Upper lobe of right lung (tissue), 1 donor: Measurements from ENCODE around the gene MIP. TPM values are rescaled to one million over a fixed set of nuclear protein-coding genes. Genes with fewer than 3 reads are reported as not detected.

ENCODE experiments used
- ATAC-seq: fragments of 200-7000 bp; cut with Tn5 transposase; one replicate; pipeline ENCODE4 v1.9.1; 2020; ENCODE audit warnings: mild to moderate bottlenecking, moderate library complexity
- DNase-seq: peaks from one replicate; pipeline ENCODE4 v3.0.0-alpha.2; 2020
- H3K27ac ChIP-seq: fragments of 200-600 bp; one replicate; pipeline ENCODE4 v1.8.0; 2022
- H3K27me3 ChIP-seq: fragments of 200-600 bp; one replicate; pipeline ENCODE4 v1.8.0; 2022; ENCODE audit warnings: mild to moderate bottlenecking
- H3K36me3 ChIP-seq: fragments of 200-600 bp; one replicate; pipeline ENCODE4 v1.8.0; 2022
- H3K4me1 ChIP-seq: fragments of 200-600 bp; one replicate; pipeline ENCODE4 v1.8.0; 2022
- H3K4me3 ChIP-seq: fragments of 200-600 bp; one replicate; pipeline ENCODE4 v1.8.0; 2022; ENCODE audit warnings: mild to moderate bottlenecking
- H3K9me3 ChIP-seq: fragments of 200-600 bp; one replicate; pipeline ENCODE4 v1.8.0; 2022
- intact Hi-C: fragments of 100-400 bp; cut with DNase I; formaldehyde crosslinking; loops from one replicate; pipeline ENCODE4 v1.11.0; 2022
- total RNA-seq: library from RNA; stranded (reverse); fragmentation: NEBNext Ultra II Directional; extraction: Animal tissue kit (Norgen Biotek cat#: 25700); gene quantifications from one replicate; pipeline ENCODE4 v1.2.1, GENCODE V29; 2021
- TF ChIP-seq, protein P1 (sequence below): fragments of 200-600 bp; IDR thresholded peaks from one replicate; pipeline ENCODE4 v1.8.0; 2022; ENCODE audit warnings: antibody characterized with exemption
- donor health status: DM: no; HTN: yes; CAD: no; lungs with severe emphysema.

MIP gene
- total RNA-seq, 1 donor from 2014 or later: not detected

- TF ChIP-seq, protein P1, sequence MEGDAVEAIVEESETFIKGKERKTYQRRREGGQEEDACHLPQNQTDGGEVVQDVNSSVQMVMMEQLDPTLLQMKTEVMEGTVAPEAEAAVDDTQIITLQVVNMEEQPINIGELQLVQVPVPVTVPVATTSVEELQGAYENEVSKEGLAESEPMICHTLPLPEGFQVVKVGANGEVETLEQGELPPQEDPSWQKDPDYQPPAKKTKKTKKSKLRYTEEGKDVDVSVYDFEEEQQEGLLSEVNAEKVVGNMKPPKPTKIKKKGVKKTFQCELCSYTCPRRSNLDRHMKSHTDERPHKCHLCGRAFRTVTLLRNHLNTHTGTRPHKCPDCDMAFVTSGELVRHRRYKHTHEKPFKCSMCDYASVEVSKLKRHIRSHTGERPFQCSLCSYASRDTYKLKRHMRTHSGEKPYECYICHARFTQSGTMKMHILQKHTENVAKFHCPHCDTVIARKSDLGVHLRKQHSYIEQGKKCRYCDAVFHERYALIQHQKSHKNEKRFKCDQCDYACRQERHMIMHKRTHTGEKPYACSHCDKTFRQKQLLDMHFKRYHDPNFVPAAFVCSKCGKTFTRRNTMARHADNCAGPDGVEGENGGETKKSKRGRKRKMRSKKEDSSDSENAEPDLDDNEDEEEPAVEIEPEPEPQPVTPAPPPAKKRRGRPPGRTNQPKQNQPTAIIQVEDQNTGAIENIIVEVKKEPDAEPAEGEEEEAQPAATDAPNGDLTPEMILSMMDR: no peak
- intact Hi-C loops: no loop called here
- no peak for ATAC-seq
- Histone ChIP-seq H3K4me1 (no peaks in the 10 kb centered on the region), H3K9me3 (no peaks in the 10 kb centered on the region), H3K27ac (no peak overlapping the region), H3K36me3 (peaks cover 22% of the 10 kb centered on the region), H3K27me3 (no peaks in the 10 kb centered on the region), H3K4me3 (no peak overlapping the region)
- DNase-seq: no peak
Observed at GRCh38 chr12:56417739-56418138, 36.7 kb downstream of the MIP start.

GRCh38 chr12:56414401-56414800 lies 40.1 kb downstream of the MIP start:
- no peaks in the 10 kb centered on the region for H3K27me3 ChIP-seq
- no peaks in the 10 kb centered on the region for H3K9me3 ChIP-seq
- H3K27ac ChIP-seq: no peak overlapping the region
- intact Hi-C loops: no loop called here
- peaks cover 10% of the 10 kb centered on the region for H3K36me3 ChIP-seq
- TF ChIP-seq, protein P1: no peak
- no peak for DNase-seq
- H3K4me3 ChIP-seq: no peak overlapping the region
- H3K4me1 ChIP-seq: no peaks in the 10 kb centered on the region
- no peak for ATAC-seq

DNA sequence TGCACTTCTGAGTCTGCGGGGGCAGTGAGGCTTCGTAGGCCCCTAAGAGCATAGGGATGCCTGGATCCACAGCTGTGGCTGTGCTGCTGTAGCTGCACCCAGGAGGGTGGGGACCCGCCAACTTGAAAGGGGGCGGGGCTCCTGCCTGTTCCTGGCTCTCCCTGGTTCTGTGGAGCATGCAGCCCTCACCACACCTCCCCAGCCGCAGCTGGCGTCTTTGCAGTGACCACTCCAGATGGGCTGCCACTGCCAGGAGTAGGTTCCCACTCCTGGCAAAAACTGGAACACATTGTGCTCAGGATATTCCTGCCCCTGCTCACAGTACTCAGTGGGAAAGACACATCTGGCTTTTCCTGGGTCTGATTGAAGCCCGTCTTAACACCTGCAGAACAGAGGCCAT lies 41.1 kb downstream of the MIP start:
- peaks cover 10% of the 10 kb centered on the region for H3K36me3 ChIP-seq
- H3K27ac ChIP-seq: no peak overlapping the region
- no peaks in the 10 kb centered on the region for H3K9me3 ChIP-seq
- peak; percentile 39 for ATAC-seq
- intact Hi-C loops: no loop called here
- H3K4me1 ChIP-seq: no peaks in the 10 kb centered on the region
- DNase-seq: no peak
- TF ChIP-seq, protein P1: no peak
- no peak overlapping the region for H3K4me3 ChIP-seq
- H3K27me3 ChIP-seq: no peaks in the 10 kb centered on the region

GRCh38 chr12:56411781-56412639 lies 42.4 kb downstream of the MIP start:
- Histone ChIP-seq H3K9me3 (no peaks in the 10 kb centered on the region), H3K4me1 (no peaks in the 10 kb centered on the region), H3K27ac (no peak overlapping the region), H3K4me3 (no peak overlapping the region), H3K36me3 (no peaks in the 10 kb centered on the region), H3K27me3 (no peaks in the 10 kb centered on the region)
- TF ChIP-seq, protein P1: no peak
- no peak for DNase-seq
- ATAC-seq: no peak
- intact Hi-C loops: no loop called here

GRCh38 chr12:56410768-56411167 lies 43.7 kb downstream of the MIP start:
- TF ChIP-seq, protein P1: no peak
- H3K27ac ChIP-seq: no peak overlapping the region
- DNase-seq (no peak), ATAC-seq (no peak)
- no peak overlapping the region for H3K4me3 ChIP-seq
- no peaks in the 10 kb centered on the region for H3K9me3 ChIP-seq
- H3K27me3 ChIP-seq: no peaks in the 10 kb centered on the region
- no peaks in the 10 kb centered on the region for H3K4me1 ChIP-seq
- no peaks in the 10 kb centered on the region for H3K36me3 ChIP-seq
- intact Hi-C loops: no loop called here
